Ishikawa (cell line): ENCODE data around the gene PMFBP1.

Experiments used
- CEBPB ChIP-seq: IDR thresholded peaks from 2 replicates; pipeline ENCODE4 v1.6.1; 2012
- CREB1 ChIP-seq: IDR thresholded peaks from 2 replicates; pipeline ENCODE4 v1.6.1; 2012; ENCODE audit warnings: low read depth
- EGR1 ChIP-seq: IDR thresholded peaks from 2 replicates; pipeline ENCODE4 v1.6.1; 2012
- EP300 ChIP-seq: IDR thresholded peaks from 2 replicates; pipeline ENCODE4 v1.6.1; 2012; ENCODE audit warnings: borderline replicate concordance
- NFIC ChIP-seq: IDR thresholded peaks from 2 replicates; pipeline ENCODE4 v1.6.1; 2012
- RAD21 ChIP-seq: IDR thresholded peaks from 2 replicates; pipeline ENCODE4 v1.6.1; 2012; ENCODE audit warnings: low read depth
- TAF1 ChIP-seq: IDR thresholded peaks from 2 replicates; pipeline ENCODE4 v1.6.1; 2012; ENCODE audit warnings: low read depth, mild to moderate bottlenecking
- TCF12 ChIP-seq: IDR thresholded peaks from 2 replicates; pipeline ENCODE4 v1.6.1; 2012; ENCODE audit warnings: low read depth
- TEAD4 ChIP-seq: IDR thresholded peaks from 2 replicates; pipeline ENCODE4 v1.6.1; 2012
- YY1 ChIP-seq: IDR thresholded peaks from 2 replicates; pipeline ENCODE4 v1.6.1; 2012; ENCODE audit warnings: low read depth
- TF ChIP-seq, protein P1 (sequence below): IDR thresholded peaks from 2 replicates; pipeline ENCODE4 v1.6.1; 2012; ENCODE audit warnings: low read depth, mild to moderate bottlenecking
- TF ChIP-seq, protein P2 (sequence below): IDR thresholded peaks from 2 replicates; pipeline ENCODE4 v1.6.1; 2012

DNA sequence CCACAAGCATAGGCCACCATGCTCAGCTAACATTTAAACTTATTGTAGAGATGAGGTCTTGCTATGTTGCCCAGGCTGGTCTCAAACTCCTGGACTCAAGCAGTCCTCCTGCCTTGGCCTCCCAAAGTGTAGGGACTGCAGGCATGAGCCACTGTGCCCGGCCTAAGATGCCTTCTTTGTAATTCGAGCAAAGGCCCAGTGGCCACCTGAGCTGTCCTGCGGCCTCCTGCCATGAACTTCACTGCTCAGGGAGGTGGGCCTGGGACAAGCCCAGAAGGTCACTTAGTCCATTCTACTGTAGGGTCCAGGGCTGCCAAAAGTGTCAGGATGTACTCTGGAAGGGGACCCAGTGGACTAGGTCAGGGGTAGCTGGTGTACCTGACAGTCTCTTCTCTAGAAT, 47.8 kb downstream of the PMFBP1 start:
- TF ChIP-seq, protein P1, sequence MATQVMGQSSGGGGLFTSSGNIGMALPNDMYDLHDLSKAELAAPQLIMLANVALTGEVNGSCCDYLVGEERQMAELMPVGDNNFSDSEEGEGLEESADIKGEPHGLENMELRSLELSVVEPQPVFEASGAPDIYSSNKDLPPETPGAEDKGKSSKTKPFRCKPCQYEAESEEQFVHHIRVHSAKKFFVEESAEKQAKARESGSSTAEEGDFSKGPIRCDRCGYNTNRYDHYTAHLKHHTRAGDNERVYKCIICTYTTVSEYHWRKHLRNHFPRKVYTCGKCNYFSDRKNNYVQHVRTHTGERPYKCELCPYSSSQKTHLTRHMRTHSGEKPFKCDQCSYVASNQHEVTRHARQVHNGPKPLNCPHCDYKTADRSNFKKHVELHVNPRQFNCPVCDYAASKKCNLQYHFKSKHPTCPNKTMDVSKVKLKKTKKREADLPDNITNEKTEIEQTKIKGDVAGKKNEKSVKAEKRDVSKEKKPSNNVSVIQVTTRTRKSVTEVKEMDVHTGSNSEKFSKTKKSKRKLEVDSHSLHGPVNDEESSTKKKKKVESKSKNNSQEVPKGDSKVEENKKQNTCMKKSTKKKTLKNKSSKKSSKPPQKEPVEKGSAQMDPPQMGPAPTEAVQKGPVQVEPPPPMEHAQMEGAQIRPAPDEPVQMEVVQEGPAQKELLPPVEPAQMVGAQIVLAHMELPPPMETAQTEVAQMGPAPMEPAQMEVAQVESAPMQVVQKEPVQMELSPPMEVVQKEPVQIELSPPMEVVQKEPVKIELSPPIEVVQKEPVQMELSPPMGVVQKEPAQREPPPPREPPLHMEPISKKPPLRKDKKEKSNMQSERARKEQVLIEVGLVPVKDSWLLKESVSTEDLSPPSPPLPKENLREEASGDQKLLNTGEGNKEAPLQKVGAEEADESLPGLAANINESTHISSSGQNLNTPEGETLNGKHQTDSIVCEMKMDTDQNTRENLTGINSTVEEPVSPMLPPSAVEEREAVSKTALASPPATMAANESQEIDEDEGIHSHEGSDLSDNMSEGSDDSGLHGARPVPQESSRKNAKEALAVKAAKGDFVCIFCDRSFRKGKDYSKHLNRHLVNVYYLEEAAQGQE, result no peak
- TF ChIP-seq, protein P2, sequence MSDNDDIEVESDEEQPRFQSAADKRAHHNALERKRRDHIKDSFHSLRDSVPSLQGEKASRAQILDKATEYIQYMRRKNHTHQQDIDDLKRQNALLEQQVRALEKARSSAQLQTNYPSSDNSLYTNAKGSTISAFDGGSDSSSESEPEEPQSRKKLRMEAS, result no peak
- TF ChIP-seq EP300 (no peak), YY1 (no peak), TAF1 (no peak), TEAD4 (no peak), CEBPB (no peak), RAD21 (no peak), NFIC (no peak), TCF12 (no peak), EGR1 (no peak), CREB1 (no peak)
